Skeletal muscle cell (primary cell): Measurements from ENCODE around the gene BAHCC1.

Experiments used
- DNase-seq: peaks from one replicate; pipeline ENCODE4 v3.0.0-alpha.2; 2010; ENCODE audit warnings: low read depth
- H3K4me3 ChIP-seq: 2 replicates; pipeline ENCODE4 v1.5.1; 2011; ENCODE audit warnings: low read depth, mild to moderate bottlenecking, control low read depth, low read length, moderate library complexity

Gene BAHCC1

DNA sequence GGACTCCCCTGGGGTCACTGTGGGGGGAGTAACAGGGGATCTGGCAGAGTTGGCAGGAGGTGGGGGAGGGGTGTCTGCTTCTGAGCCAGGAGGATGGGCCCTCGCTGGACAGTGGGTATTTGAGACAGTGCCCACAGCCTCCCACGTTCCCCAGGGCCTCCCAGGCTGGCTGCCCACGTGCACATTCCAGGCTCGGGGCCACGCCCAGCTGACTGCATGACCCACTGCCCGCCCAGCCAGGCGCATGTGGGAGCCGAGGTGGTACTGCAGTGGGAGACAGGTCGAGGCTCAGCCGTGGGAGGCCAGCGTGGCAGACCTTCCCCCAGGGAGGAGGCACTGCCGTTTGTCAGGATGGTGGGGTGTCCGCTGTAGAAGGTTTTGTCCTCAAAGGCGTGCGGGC lies 38.8 kb downstream of the BAHCC1 start:
- DNase-seq: no peak
- H3K4me3 ChIP-seq: no peak overlapping the region

DNA sequence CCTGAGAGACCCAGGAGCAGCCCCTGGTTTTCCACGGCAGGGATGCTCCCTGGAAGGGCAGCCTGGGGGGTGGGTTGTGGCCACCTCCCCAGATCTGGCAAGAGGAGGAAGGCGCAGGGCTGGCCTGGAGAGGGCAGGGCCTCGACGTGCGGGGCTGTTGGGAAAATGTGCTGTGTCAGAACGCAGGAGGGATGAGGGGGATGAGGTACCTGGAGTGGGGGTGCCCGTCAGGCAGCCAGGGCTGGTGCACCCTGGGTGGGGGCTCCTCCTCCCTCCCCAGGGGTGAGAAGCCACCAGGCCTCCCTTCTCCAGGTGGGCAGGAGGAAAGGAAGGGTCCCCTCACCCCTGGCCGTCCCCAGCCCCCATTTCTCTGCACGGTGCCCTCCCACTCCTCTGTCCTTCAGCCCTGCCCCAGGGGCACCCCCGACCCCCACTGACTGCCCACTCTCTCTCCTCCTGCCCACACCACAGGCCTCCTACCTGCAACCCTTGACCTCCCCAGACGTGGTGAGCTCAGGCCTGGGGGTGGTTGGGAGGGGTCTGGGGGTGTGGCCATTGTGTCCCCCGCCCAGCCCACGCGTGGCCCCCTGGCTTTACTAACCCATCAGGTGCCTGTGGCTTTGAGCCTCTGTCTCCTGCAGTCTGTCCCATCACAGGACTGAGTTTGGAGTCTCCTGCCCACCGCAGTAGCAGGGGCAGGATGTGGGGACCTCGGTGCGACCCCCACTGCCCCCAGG lies 39.6 kb downstream of the BAHCC1 start:
- no peak for DNase-seq
- no peak overlapping the region for H3K4me3 ChIP-seq

DNA sequence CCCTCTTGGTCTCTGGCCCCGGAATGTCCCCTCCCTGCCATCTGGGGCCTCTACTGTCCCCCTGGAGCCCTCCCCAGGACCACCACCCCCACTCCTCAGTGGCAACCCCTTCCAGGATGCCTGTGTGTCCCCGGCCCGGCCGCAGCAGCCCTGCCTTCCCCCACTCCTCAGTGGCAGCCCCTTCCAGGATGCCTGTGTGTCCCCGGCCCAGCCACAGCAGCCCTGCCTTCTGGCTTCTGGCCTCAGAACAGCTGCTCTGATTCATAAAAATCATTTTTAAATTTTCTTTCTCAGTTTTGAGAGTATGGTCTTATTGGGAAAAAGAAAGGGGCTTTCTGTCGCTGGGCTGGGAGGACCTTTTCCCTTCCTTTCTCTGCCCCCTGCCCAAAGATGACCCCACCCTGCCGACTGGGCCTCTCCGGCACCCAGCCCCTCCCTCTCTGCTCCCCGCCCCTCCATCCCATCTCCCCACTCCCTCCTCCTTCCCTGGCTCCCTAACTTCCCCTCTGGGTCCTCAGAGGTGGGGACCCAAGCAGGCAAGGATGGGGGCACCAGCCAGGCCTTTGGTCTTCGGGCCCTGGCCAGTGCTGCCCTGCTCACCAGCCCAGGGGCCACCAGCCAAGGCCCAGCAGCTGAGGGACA lies 40.5 kb downstream of the BAHCC1 start:
- no peak for DNase-seq
- H3K4me3 ChIP-seq: no peak overlapping the region

DNA sequence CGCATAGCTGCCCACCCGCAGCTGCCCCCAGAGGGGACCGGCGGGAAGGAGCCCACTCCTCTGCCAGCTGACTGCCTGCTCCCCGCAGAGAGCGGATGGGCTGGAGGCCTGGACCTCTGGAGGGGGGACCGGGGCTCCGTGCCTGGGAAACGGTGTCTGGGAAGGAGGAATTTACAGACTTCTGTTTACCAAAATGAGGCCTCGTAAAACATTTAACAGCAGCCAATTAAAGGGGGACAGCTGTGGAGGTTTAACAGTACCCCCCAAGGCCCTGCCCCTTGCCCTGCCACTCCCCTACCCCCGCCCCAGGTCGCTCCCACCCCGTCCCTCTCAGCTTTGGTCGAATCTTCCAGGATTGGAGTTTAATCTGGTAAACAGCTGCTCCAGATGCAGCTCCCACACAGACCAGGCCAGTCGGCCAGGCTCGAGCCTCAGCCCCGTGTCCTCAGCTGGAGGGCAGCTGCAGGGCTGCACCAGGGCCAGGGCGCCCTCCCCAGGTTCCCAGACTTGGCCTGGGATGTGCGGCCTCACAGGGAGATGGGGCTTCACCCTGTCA lies 41.1 kb downstream of the BAHCC1 start:
- no peak overlapping the region for H3K4me3 ChIP-seq
- DNase-seq: no peak

DNA sequence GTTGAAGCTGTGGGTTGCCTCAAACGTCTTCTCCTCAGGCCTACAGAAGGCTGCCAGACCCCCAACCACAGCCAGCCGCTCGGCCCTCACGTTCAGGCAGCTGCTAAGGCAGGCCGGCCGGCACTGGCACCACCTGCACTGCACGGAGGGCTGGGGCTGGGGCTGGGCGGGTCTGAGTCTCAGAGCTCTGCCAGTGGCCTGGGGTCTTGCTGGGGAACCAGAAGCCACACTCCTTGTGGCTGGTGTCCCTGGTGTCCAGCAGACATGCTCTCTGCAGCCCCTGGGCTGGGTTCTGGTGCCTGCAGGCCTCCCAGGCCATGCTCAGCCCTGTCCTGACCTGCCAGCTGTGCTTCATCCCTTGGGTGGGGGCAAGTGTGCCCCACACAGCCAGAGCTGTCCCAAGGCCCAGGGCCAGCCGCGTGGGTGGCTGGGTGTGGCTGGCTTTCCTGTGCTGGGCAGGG lies 42.0 kb downstream of the BAHCC1 start:
- no peak overlapping the region for H3K4me3 ChIP-seq
- no peak for DNase-seq

DNA sequence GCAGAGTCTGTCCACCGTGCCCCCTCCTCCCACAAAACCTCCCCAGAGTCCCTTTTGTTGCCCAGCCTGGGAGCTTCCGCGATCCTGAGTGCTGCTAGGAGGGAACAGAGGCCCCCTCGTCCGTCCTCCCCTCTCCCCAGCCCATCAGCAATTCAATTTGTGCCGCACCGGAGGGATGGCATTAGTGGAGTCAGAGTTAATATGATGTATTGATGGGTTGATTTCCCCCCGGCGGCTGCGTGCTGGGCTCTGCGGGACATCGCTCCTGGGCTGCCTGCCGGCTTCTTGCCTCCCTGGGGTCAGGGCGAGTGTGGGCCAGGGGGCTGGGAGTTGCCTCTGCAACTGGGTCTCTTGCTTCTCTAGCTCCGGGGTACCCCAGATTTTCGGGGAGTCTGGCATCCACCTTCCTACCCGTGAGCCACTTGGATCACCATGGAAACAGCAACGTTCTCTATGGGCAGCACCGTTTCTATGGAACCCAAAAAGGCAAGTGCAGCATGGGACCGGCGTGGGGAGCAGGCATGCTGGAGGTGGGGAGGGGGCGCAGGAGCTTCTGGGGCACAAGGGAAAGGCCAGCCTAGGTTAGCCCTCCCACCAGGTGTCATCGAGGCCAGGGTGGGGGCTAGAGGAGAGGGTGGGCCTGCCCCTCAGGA lies 42.9 kb downstream of the BAHCC1 start:
- DNase-seq: no peak
- H3K4me3 ChIP-seq: no peak overlapping the region

DNA sequence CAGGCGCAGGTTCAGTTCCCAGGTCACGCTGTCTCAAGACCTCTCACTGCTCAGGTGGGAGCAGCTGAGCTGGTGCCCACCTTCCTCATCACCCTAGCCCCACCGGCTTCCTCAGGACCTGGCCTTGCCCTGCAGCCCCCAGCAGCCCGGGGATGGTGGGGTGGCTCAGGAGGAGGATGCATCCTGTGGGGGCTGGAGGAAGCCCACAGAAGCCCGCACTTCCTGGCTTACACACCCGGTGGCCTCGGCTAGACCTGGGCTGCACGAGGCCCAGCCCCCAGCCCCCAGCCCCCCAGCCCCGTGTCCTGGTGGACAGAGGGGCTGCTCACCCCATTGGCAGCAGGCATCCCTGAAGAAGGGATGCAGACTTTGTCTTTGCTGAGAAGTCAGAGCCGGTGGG lies 43.4 kb downstream of the BAHCC1 start:
- H3K4me3 ChIP-seq: no peak overlapping the region
- DNase-seq: no peak

DNA sequence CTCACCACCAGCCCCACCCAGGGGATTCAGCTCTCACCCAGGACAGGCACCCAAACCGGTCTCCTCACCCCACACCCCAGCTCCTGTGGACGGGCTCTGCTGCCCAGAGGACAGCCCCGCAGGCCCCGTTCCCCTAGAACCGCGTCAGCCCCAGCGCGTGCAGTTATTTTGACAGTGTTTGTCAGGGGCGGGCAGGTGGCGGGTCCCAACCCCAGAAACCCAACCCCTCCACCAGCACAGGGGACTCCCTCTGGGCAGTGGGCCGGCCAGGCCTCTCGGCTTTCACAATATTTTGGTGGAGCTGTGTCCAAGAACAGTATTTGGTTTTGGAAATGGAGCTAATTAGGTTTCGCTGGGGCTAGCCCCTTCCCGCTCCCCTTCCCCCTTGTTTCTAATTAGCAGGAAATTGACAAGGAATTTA lies 44.8 kb downstream of the BAHCC1 start:
- no peak for DNase-seq
- H3K4me3 ChIP-seq: no peak overlapping the region

DNA sequence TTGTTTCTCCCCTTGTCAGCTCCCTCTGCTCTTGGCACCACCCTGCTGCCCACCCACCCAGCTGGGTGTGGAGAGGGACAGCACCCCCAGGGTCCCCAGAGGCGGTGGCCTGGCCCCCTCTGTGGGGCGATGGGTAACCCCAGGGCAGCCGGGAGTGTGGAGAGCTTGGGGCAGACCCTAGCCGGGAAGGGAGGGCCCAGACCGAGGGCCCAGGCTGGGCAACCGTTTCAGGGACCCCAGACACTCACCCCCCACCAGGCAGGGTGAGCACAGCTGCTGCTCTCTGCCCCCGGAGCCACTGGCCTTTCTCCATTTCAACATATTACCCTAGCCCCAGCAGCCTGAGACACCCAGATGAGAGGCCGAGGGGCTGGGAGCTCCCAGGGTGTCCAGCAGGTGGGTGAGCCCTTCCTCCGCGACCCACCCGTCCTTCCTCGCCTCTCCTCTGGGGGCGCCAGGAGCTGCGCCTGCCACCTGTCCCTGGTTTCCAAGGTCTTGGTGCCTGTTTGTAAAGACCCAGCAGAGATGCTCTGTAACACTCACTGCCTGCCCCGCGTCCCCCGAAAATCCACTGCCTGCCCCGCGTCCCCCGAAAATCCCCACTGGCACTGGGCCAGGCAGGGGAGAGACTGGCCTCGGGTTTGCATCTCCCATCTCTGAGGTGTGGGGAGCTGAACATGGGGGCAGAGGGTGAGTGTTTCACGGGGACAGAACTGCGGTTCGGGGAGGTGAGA lies 45.4 kb downstream of the BAHCC1 start:
- H3K4me3 ChIP-seq: no peak overlapping the region
- DNase-seq: no peak

DNA sequence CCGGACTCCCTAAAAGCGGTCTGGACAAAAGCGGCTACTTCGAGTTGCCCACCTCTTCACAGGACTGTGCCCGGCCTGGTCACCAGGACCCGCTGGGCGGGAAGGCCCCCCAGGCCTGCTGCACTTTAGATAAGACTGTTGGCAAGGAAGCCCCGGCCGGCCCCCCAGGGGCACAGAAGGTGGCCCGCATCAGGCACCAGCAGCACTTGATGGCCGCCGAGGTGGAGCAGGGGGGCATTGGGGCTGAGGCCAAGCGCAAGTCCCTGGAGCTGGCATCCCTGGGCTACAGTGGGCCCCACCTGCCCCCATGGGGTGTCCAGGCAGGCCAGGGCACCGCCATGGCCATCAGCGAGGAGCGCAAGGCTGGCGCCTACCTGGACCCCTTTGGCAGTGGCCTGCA lies 47.5 kb downstream of the BAHCC1 start:
- H3K4me3 ChIP-seq: no peak overlapping the region

DNA sequence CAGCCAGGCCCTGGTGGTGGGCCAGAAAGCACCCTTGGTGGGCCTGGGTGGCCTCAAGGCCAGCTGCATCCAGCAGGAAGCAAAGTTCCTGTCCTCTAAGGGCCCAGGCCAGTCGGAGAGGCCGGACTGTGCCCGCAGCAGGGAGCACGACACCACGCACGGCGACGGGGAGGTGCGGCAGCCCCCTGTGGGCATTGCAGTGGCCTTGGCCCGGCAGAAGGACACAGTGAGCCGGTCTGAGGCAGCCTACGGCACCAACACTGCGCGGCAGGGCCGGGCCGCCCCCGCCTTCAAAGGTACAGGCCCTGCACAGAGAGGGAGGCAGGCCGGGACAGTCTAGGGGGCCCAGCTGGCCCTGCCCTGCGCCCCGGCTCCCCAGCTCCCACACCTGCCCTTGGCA lies 48.0 kb downstream of the BAHCC1 start:
- DNase-seq: no peak
- H3K4me3 ChIP-seq: no peak overlapping the region

More for the DNA sequence above, 47.5 kb downstream of the BAHCC1 start:
- DNase-seq: no peak

DNA sequence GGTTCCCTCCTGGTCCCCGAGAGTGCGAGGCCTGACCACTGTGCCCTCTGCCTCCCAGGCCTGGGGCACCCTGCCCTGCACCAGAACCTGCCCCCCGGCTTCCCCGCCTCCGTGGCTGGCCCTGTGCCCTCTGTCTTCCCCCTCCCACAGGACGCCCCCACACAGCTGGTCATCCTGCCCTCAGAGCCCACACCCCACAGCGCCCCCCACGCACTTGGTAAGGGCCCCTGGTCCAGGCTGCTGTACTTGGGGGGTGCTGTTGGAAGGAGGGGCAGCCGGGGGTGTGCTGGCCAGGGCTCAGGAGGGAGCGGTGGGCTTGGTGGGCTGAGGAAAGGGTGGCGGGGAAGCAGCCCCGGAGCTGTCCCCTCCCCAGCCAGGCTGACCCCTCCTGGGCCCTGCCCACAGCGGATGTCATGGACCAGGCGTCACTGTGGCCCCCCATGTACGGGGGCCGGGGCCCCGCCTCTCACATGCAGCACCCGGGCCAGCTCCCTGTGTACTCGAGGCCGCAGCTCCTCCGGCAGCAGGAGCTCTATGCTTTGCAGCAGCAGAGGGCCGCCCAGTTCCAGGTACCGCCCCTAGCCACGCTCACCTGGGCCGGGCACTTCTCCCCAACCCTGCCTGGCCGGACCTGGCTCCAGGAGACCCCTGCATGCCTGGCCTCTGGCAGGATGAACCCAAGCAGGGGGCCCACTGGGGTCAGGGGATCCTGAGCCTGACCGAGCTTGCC lies 49.5 kb downstream of the BAHCC1 start:
- H3K4me3 ChIP-seq: no peak overlapping the region
- DNase-seq: no peak

DNA sequence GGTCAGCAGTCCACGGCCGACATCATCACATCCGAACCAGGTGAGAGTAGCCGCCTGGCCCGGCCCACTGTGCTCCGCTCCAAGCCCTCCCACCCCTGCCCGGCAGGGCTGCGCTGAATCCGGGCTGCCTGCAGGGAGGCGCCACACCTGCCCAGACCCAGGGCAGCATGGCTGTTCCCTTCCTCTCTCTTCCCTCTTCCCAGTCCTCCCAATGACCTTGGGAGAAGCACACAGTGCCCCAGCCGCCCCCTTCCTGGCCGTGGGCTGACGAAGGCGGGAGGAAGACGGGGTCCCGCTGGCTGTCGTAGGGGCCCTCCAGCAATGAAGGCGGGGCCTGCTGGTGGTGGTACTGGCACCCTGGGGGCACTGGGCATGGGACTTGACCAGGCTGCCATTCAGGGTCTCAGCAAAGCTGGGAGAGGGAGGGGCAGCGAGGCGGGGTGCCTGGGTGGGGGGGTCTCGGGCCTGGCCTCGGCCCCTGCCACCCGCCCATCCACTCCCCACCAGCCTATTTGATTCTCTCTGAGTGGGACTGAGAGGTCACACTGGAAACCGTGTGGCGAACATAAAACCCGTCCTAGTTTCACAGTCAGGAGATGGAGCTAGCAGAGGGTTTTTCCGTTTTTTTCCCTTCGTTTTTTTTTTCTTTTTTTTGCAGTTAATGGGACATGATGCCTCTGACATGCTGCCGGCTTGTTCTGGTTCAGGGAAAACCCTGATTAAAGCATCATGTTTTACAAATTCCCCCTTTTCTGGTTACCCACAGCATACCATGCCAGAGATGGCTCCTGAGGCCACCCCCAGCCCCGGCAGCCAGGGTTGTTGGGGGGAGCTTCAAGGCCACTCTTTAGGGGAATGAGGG lies 50.6 kb downstream of the BAHCC1 start:
- no peak overlapping the region for H3K4me3 ChIP-seq
- no peak for DNase-seq

DNA sequence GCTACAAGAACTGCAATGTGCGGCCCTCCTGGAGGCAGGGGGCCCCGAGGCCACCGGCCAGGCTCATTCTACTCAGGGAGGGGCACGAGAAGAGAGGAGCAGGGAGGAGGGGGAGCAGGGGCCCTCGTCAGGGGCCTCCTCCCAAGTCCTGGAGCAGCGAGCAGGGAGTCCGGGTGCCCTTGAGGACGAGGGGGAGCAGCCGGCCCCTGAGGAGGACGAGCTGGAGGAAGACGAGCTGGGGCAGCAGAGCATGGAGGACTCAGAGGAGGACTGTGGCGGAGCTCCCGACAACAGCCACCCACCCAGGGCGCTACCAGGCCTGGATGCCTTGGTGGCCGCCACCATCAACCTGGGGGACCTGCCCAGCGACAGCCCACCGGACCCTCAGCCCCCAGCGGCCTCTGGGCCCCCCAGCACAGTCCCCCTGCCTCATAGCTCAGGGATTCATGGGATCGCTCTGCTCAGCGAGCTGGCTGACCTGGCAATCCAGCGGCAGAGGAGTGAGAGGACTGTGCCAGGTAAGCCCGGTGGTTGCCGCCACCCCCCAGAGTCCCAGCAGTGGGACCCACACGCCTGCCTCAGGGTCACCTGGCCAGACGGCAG lies 52.2 kb downstream of the BAHCC1 start:
- DNase-seq: no peak
- no peak overlapping the region for H3K4me3 ChIP-seq

DNA sequence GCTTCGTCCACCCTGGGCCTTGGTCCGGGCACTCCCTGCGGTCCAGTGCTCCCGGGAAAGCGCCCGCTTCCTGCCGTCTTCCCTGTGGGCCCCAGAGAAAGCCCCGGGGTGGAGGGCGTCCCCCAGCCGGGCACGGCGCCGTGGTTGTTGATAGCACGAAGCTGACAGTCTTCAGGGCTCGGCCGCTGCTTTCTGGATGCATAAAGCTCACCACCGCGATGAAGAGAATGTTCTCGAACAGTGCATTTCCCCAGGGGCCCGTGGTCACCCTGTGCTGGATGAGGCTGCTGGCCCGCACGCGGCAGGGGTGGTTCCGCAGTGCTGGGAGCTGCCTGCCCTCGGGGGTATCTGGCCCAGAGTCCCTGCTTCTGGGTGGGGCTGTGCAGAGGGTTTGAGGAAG lies 53.2 kb downstream of the BAHCC1 start:
- DNase-seq: no peak
- H3K4me3 ChIP-seq: no peak overlapping the region

DNA sequence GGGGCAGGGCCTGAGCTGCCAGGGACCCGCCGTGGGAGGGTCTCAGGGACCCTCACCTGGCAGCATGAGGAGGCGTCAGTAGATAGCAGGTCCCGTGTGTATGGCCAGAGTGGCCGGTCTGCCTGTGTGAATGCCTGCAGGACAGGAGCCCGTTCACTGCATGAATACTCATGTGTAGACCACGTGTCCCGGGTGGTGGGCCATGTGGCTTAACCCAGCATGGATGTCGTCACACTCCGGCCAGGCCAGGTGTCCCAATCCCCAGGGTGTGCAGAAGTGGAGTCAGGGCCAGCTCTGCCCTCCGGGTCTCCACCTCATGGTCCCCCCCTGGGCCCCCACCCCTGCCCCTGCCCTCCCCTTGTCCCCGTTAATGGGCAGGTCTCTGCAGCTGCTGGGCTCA lies 53.7 kb downstream of the BAHCC1 start:
- no peak overlapping the region for H3K4me3 ChIP-seq

DNA sequence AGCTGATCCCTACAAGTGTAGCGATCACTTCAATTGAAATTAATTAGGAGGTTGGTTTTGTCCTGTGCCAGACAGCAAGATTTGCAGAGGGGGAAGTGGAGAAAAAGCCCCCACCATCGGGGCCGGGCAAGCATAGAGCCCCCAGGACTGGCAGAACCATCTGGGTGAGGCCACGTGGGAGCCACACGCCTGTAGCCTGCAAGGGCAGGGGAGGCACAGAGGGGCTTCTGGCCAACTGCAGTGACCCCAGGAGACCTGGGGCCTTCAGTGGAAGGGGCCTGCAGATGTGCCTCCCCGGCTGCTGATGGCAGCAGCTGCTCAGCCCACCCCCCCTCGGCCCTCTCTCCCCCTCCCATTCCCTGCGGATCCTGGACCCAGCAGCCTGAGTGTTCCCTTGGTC lies 54.1 kb downstream of the BAHCC1 start:
- no peak for DNase-seq
- H3K4me3 ChIP-seq: no peak overlapping the region

More for the DNA sequence above, 53.7 kb downstream of the BAHCC1 start:
- DNase-seq: no peak

DNA sequence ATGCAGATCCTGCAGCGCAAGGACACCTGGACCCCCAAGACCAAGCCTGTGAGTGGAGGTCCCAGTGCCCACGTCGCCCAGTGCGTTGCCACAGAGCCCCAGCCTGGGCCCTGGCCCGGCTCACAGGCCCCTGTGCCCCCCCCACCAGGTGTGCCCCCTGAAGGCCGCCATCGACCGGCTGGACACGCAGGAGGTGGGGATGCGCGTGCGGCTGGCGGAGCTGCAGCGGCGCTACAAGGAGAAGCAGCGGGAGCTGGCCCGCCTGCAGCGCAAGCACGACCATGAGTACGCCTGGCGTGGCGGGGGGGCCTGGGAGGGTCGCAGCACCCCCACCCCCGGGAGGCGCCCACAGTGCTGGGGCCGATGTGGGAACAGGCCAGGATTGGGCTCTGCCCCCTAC lies 56.6 kb downstream of the BAHCC1 start:
- DNase-seq: no peak
- no peak overlapping the region for H3K4me3 ChIP-seq
